ENCODE data around the gene TEKT1. TPM values are rescaled to one million over a fixed set of nuclear protein-coding genes. Genes with fewer than 3 reads are reported as not detected.
"Not testable (repeated sequence)": the region's sequence is repeated elsewhere in the genome, so short reads cannot be mapped to it uniquely, and the experiment has no call there.

Gene TEKT1
- total RNA-seq, 2 donors from 2014 or later: not detected

DNA sequence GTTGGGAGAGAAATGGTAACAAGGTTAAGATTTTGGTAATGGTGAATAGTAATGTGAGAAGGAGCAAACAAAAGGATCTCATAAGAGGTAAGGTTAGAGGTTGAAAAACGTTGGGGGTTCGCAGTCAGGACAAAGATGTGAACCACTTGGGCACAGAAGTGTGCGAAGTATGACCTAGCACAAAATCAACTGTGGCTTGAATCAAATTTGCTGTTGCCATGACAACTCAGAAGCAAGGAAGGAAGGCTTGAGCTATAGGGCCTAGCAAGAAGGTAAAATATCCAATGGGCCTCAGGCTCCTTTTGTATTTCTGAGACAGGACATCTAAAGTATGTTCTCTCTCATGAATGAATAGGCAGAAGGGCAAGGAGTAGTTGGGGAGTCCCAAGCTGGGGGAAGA, 24.5 kb upstream of the TEKT1 start:
- TF ChIP-seq, protein P1, sequence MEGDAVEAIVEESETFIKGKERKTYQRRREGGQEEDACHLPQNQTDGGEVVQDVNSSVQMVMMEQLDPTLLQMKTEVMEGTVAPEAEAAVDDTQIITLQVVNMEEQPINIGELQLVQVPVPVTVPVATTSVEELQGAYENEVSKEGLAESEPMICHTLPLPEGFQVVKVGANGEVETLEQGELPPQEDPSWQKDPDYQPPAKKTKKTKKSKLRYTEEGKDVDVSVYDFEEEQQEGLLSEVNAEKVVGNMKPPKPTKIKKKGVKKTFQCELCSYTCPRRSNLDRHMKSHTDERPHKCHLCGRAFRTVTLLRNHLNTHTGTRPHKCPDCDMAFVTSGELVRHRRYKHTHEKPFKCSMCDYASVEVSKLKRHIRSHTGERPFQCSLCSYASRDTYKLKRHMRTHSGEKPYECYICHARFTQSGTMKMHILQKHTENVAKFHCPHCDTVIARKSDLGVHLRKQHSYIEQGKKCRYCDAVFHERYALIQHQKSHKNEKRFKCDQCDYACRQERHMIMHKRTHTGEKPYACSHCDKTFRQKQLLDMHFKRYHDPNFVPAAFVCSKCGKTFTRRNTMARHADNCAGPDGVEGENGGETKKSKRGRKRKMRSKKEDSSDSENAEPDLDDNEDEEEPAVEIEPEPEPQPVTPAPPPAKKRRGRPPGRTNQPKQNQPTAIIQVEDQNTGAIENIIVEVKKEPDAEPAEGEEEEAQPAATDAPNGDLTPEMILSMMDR (IDR thresholded peaks at IDR 0.05): no peak
- H3K27ac ChIP-seq: no peak overlapping the region
- no peak overlapping the region for H3K4me3 ChIP-seq
- DNase-seq (ENCODE audit: low spot score) (no peak), ATAC-seq (ENCODE audit: insufficient number of reproducible peaks, low FRiP score, low read depth) (no peak)
- no peaks in the 10 kb centered on the region for H3K27me3 ChIP-seq (replicated peaks; ENCODE audit: insufficient read depth)
- H3K4me1 ChIP-seq (ENCODE audit: control insufficient read depth in 1 of 2, low read depth in 2 of 2): no peaks in the 10 kb centered on the region
- H3K36me3 ChIP-seq: no peaks in the 10 kb centered on the region
- no peaks in the 10 kb centered on the region for H3K9me3 ChIP-seq

DNA sequence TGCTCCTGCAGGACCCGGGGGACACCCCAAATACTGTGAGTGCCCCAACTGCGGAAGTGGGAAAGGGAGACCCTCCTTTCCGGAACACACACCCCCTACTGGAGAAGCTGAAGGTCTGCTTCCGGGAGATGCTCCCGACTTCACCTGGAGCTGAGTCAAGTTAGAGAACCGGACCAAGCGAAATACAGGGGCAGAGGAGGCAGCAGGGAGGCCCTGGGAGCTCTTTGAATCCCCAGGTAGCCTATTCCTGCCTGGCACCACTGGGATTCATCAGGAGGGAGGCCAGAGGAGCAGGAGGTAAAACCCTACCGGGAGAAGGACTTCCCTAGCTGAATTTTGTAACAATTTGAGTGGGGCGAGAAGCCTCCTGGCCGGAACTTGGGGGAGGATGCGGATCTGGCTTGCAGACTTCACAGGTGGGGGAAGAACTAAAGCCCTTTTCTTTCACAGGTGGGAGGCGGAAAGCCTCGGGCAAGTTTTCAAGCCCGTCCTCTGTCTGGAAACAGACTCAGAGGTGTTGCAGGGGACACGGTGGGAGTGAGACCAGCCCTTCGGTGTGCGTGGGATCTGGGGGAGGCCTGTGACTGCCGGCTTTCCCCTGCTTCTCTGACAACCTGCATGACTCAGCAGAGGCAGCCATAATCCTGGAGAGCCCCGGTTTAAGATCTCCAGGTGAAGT, 22.4 kb upstream of the TEKT1 start:
- TF ChIP-seq, protein P1 (IDR thresholded peaks at IDR 0.05): no peak
- Histone ChIP-seq H3K27ac (no peak overlapping the region), H3K4me3 (no peak overlapping the region), H3K27me3 (replicated peaks; ENCODE audit: insufficient read depth) (no peaks in the 10 kb centered on the region), H3K36me3 (no peaks in the 10 kb centered on the region), H3K4me1 (ENCODE audit: control insufficient read depth in 1 of 2, low read depth in 2 of 2) (no peaks in the 10 kb centered on the region), H3K9me3 (no peaks in the 10 kb centered on the region)
- ATAC-seq (ENCODE audit: insufficient number of reproducible peaks, low FRiP score, low read depth) (no peak), DNase-seq (ENCODE audit: low spot score) (no peak)

DNA sequence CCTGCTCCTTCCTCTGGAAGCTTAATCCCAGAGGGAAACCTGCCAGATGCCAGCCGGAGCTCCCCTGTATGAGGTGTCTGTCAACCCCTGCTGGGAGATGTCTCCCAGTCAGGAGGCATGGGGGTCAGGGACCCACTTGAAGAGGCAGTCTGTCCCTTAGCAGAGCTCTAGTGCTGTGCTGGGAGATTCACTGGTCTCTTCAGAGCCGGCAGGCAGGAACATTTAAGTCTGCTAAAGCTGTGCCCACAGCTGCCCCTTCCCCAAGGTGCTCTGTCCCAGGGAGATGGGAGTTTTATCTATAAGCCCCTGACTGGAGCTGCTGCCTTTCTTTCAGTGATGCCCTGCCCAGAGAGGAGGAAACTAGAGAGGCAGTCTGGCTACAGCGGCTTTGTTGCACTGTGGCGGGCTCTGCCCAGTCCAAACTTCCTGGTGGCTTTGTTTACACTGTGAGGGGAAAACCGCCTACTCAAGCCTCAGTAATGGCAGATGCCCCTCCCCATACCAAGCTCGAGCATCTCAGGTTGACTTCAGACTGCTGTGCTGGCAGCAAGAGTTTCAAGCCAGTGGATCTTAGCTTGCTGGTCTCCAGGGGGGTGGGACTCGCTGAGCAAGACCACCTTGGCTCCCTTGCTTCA, 17.1 kb upstream of the TEKT1 start:
- H3K36me3 ChIP-seq; H3K4me3 ChIP-seq; H3K27ac ChIP-seq; ATAC-seq (ENCODE audit: insufficient number of reproducible peaks, low FRiP score, low read depth); H3K9me3 ChIP-seq; DNase-seq (ENCODE audit: low spot score); H3K4me1 ChIP-seq (ENCODE audit: control insufficient read depth in 1 of 2, low read depth in 2 of 2); H3K27me3 ChIP-seq (replicated peaks; ENCODE audit: insufficient read depth): not testable (repeated sequence)

- not testable (repeated sequence) for H3K27ac ChIP-seq; ATAC-seq (ENCODE audit: insufficient number of reproducible peaks, low FRiP score, low read depth); H3K9me3 ChIP-seq; H3K4me1 ChIP-seq (ENCODE audit: control insufficient read depth in 1 of 2, low read depth in 2 of 2); H3K4me3 ChIP-seq; DNase-seq (ENCODE audit: low spot score); H3K36me3 ChIP-seq; H3K27me3 ChIP-seq (replicated peaks; ENCODE audit: insufficient read depth)
These were observed 14.6 kb upstream of the TEKT1 start for GRCh38 chr17:6846138-6846537.

DNA sequence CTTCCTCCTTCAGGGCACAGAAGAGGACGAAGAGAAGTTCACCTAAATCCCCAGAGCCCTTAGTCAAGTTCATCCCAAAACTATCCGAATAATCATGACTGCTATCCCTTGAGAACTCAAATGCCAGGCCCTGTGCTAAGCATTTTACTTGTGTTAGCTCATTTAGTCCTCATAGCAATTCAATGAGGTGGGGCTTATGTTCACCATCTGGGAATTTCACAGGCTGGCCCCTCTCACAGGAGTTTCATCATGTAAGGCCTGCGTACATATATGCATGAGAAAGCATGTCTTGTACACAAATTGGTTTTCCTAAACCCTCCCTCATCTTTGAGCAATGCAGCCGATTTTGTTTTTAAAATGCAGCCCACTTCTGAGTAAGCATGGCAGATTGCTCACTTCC, 12.9 kb upstream of the TEKT1 start:
- H3K27ac ChIP-seq; DNase-seq (ENCODE audit: low spot score); H3K9me3 ChIP-seq; H3K4me3 ChIP-seq; H3K4me1 ChIP-seq (ENCODE audit: control insufficient read depth in 1 of 2, low read depth in 2 of 2); H3K27me3 ChIP-seq (replicated peaks; ENCODE audit: insufficient read depth); ATAC-seq (ENCODE audit: insufficient number of reproducible peaks, low FRiP score, low read depth); H3K36me3 ChIP-seq: not testable (repeated sequence)

DNA sequence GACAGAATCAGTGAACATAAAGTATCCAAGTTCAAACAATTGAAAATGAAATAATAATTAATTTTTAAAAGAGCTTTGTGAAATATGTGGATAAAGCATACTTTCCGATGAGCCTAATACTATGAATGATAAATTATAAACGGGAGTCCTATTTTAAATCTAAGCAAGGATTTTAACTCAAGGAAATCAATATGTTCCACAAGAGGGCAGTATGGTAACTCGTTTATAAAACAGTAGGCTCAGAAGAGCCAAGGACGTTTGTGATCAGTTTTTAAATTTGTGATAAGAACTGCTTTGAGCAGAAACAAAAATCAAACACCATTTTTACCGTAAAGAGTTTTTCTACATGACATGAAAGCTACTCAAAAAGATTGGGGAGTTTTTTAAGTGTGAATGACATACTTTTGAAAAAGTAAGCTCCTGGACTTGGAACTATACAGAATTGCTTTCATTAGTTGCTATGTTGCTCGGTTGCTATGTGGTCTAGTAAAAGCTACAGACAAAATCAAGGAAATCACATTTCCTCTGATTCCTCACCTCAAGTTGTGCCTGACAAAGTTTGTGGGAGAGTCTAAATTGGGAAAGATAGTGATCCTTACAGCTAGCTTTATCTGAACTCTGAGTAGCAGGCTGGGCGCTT, 11.8 kb upstream of the TEKT1 start:
- no peak for DNase-seq (ENCODE audit: low spot score)
- no peaks in the 10 kb centered on the region for H3K27me3 ChIP-seq (replicated peaks; ENCODE audit: insufficient read depth)

GRCh38 chr17:6841769-6842168, 10.2 kb upstream of the TEKT1 start:
- H3K9me3 ChIP-seq; H3K27ac ChIP-seq; H3K4me3 ChIP-seq; DNase-seq (ENCODE audit: low spot score); H3K27me3 ChIP-seq (replicated peaks; ENCODE audit: insufficient read depth); H3K4me1 ChIP-seq (ENCODE audit: control insufficient read depth in 1 of 2, low read depth in 2 of 2); ATAC-seq (ENCODE audit: insufficient number of reproducible peaks, low FRiP score, low read depth); H3K36me3 ChIP-seq: not testable (repeated sequence)

More for the DNA sequence above, 11.8 kb upstream of the TEKT1 start:
- TF ChIP-seq, protein P1 (IDR thresholded peaks at IDR 0.05): peak; percentile 44
- no peak overlapping the region for H3K27ac ChIP-seq
- H3K4me3 ChIP-seq: no peak overlapping the region
- no peaks in the 10 kb centered on the region for H3K36me3 ChIP-seq
- H3K4me1 ChIP-seq (ENCODE audit: control insufficient read depth in 1 of 2, low read depth in 2 of 2): no peaks in the 10 kb centered on the region
- no peak for ATAC-seq (ENCODE audit: insufficient number of reproducible peaks, low FRiP score, low read depth)
- H3K9me3 ChIP-seq: no peaks in the 10 kb centered on the region

Data from thoracic aorta (tissue), 2 donors.